ENCODE measurements around the gene DOCK4. TPM values are rescaled to one million over a fixed set of nuclear protein-coding genes. Genes with fewer than 3 reads are reported as not detected.

Gene DOCK4
- total and polyA plus RNA-seq, 7 donors, result 3.0 to 28.5 (median 14.1) TPM

DNA sequence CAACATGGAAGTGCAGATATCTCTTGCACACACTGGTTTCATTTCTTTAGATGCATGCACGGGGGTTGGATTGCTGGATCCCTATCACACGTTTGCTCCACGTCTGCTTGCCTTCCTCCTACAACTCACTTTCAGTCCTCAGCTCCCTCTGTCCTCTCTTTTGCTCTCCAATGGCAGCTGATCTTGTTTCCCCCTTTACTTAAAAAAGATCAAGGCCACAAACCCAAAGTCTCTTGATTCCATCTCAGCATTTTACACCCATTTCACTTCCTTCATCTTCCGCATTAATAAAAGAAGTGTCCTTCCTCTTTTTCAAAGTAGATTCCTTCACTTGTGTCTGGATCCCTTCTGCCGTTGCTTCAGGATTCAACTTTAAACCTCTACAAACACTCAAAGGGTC is 245.2 kb downstream of the DOCK4 start:
- Histone ChIP-seq H3K4me3 (no peak overlapping the region), H3K4me1 (no peaks in the 10 kb centered on the region), H3K36me3 (no peaks in the 10 kb centered on the region), H3K9me3 (no peaks in the 10 kb centered on the region), H3K27me3 (no peaks in the 10 kb centered on the region), H3K27ac (no peak overlapping the region)
- no peak for TF ChIP-seq POLR2AphosphoS5 (IDR thresholded peaks at IDR 0.05)
- TF ChIP-seq, protein P1, sequence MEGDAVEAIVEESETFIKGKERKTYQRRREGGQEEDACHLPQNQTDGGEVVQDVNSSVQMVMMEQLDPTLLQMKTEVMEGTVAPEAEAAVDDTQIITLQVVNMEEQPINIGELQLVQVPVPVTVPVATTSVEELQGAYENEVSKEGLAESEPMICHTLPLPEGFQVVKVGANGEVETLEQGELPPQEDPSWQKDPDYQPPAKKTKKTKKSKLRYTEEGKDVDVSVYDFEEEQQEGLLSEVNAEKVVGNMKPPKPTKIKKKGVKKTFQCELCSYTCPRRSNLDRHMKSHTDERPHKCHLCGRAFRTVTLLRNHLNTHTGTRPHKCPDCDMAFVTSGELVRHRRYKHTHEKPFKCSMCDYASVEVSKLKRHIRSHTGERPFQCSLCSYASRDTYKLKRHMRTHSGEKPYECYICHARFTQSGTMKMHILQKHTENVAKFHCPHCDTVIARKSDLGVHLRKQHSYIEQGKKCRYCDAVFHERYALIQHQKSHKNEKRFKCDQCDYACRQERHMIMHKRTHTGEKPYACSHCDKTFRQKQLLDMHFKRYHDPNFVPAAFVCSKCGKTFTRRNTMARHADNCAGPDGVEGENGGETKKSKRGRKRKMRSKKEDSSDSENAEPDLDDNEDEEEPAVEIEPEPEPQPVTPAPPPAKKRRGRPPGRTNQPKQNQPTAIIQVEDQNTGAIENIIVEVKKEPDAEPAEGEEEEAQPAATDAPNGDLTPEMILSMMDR (IDR thresholded peaks at IDR 0.05), result no peak
- no peak for TF ChIP-seq EP300 (IDR thresholded peaks at IDR 0.05)
- TF ChIP-seq POLR2A (IDR thresholded peaks at IDR 0.05), result no peak
- DNase-seq, result no peak
- 91 to 93% methylated on average over 5 of the region's 5 CpGs for WGBS, 2 donors
- intact Hi-C loops (cut with DNase I), result no loop called here

DNA sequence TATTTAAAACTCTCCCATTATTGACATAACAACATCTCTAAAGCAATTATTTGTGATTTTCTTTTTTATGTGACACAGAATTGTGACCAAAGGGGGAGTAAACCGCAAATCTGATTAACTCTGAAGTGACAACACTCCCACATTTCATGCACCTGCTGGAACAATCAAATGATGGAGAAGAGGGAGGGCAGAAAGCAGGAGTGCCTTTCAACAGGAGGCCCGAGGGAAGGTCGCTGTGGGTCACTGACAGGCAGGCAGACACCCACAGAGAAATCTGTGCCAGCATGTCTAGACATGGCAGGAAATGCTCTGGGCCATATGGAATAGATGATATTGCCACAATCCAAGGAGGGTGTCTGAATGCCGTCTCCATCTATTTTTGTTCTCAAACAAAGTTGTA is 247.3 kb downstream of the DOCK4 start:
- Histone ChIP-seq H3K9me3 (no peaks in the 10 kb centered on the region), H3K36me3 (no peaks in the 10 kb centered on the region), H3K4me1 (no peaks in the 10 kb centered on the region), H3K27ac (no peak overlapping the region), H3K27me3 (no peaks in the 10 kb centered on the region), H3K4me3 (no peak overlapping the region)
- no peak for DNase-seq
- WGBS, 2 donors, result 73 to 80% methylated on average over 4 of the region's 4 CpGs
- TF ChIP-seq, protein P1 (IDR thresholded peaks at IDR 0.05), result no peak
- TF ChIP-seq POLR2A (IDR thresholded peaks at IDR 0.05) (no peak), POLR2AphosphoS5 (IDR thresholded peaks at IDR 0.05) (no peak)
- intact Hi-C loops (cut with DNase I), result loop anchor here (10.0 kb wide), 2 partner anchors 436 to 536 kb away; no protein-coding TSS in a partner anchor

DNA sequence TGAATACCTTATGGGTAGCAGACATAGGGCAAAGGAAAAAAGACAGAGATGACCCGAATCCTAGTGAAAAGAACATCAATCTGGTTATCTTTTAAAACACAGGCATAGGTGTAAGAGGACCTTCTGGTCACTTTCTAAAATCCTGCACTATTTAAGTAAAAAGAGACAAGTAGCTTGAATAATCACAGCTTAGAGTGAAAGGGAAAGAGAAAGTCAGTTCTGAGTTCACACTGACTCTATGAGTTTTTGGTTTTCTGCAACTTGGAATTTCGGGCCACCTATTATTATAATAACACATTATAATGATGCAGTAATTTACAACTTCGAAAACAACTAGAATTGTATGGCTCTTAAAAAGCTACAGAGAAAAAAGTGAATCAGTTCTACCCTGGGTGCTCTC is 247.8 kb downstream of the DOCK4 start:
- H3K9me3 ChIP-seq, result no peaks in the 10 kb centered on the region
- H3K27ac ChIP-seq, result no peak overlapping the region
- TF ChIP-seq, protein P1 (IDR thresholded peaks at IDR 0.05), result no peak
- TF ChIP-seq POLR2A (IDR thresholded peaks at IDR 0.05) (no peak), EP300 (IDR thresholded peaks at IDR 0.05) (no peak), POLR2AphosphoS5 (IDR thresholded peaks at IDR 0.05) (no peak)
- no peaks in the 10 kb centered on the region for H3K27me3 ChIP-seq
- H3K4me3 ChIP-seq, result no peak overlapping the region
- no peaks in the 10 kb centered on the region for H3K4me1 ChIP-seq
- DNase-seq, result no peak
- H3K36me3 ChIP-seq, result no peaks in the 10 kb centered on the region
- intact Hi-C loops (cut with DNase I), result loop anchor here (10.0 kb wide), 2 partner anchors 436 to 536 kb away; no protein-coding TSS in a partner anchor
- 90 to 91% methylated on average over 3 of the region's 3 CpGs for WGBS, 2 donors

DNA sequence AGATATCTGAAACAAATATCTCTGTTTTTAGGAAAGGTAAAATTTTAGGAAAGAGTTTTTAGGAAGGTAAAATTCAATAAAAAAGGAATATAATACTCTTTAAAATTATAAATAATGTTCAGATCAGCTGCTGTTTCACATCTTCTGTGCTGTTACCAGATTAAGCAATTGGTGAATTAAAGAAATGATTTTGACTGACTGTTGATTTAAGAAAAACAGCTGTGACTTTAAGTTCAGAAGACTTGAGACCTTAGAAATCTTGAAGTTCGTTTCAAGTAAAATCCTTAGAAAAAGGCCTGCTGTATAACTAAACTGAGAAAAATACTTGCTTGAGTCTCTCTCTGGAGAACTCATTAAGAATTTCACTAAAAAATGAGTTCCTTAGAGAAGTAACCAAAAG is 250.6 kb downstream of the DOCK4 start:
- H3K27ac ChIP-seq, result no peak overlapping the region
- DNase-seq, result no peak
- no peaks in the 10 kb centered on the region for H3K36me3 ChIP-seq
- TF ChIP-seq POLR2A (IDR thresholded peaks at IDR 0.05) (no peak), EP300 (IDR thresholded peaks at IDR 0.05) (no peak), POLR2AphosphoS5 (IDR thresholded peaks at IDR 0.05) (no peak)
- TF ChIP-seq, protein P1 (IDR thresholded peaks at IDR 0.05), result no peak
- 83 to 84% methylated on average over 1 of the region's 1 CpG for WGBS, 2 donors
- no peaks in the 10 kb centered on the region for H3K9me3 ChIP-seq
- no peak overlapping the region for H3K4me3 ChIP-seq
- H3K27me3 ChIP-seq, result no peaks in the 10 kb centered on the region
- no peaks in the 10 kb centered on the region for H3K4me1 ChIP-seq
- intact Hi-C loops (cut with DNase I), result loop anchor here (10.0 kb wide), 2 partner anchors 439 to 539 kb away; no protein-coding TSS in a partner anchor
